ENCODE measurements around the gene INO80E.
"Not testable (repeated sequence)": the region's sequence is repeated elsewhere in the genome, so short reads cannot be mapped to it uniquely, and the experiment has no call there.

Gene INO80E

GRCh38 chr16:30024451-30024850, 28.4 kb downstream of the INO80E start:
- H3K4me3 ChIP-seq (ENCODE audit: low read length), result no peak overlapping the region
- no peak for DNase-seq (ENCODE audit: low read depth, low spot score)

GRCh38 chr16:30025156-30025555, 29.1 kb downstream of the INO80E start:
- no peak for DNase-seq (ENCODE audit: low read depth, low spot score)
- no peak overlapping the region for H3K4me3 ChIP-seq (ENCODE audit: low read length)

GRCh38 chr16:30025574-30025973, 29.5 kb downstream of the INO80E start:
- DNase-seq (ENCODE audit: low read depth, low spot score), result no peak
- H3K4me3 ChIP-seq (ENCODE audit: low read length), result no peak overlapping the region

- DNase-seq (ENCODE audit: low read depth, low spot score), result no peak
- no peak overlapping the region for H3K4me3 ChIP-seq (ENCODE audit: low read length)
Observed at GRCh38 chr16:30026449-30026848, 30.4 kb downstream of the INO80E start.

- no peak for DNase-seq (ENCODE audit: low read depth, low spot score)
- no peak overlapping the region for H3K4me3 ChIP-seq (ENCODE audit: low read length)
Observed at GRCh38 chr16:30027588-30028437, 31.8 kb downstream of the INO80E start.

- no peak overlapping the region for H3K4me3 ChIP-seq (ENCODE audit: low read length)
- no peak for DNase-seq (ENCODE audit: low read depth, low spot score)
Observed at GRCh38 chr16:30028438-30029076, 32.5 kb downstream of the INO80E start.

- H3K4me3 ChIP-seq (ENCODE audit: low read length), result no peak overlapping the region
- DNase-seq (ENCODE audit: low read depth, low spot score), result no peak
Observed at GRCh38 chr16:30030011-30030685, 34.1 kb downstream of the INO80E start.

GRCh38 chr16:30030841-30031413, 34.9 kb downstream of the INO80E start, which contains the start of gene TLCD3B:
Gene TLCD3B (minus strand): TSS chr16:30031271. CDS start chr16:30030527, 744 bp downstream.
- no peak within 1 kb of the TSS for H3K4me3 ChIP-seq (ENCODE audit: low read length)
- DNase-seq (ENCODE audit: low read depth, low spot score), result no peak

- no peak for DNase-seq (ENCODE audit: low read depth, low spot score)
- H3K4me3 ChIP-seq (ENCODE audit: low read length), result no peak overlapping the region
Observed at GRCh38 chr16:30031477-30031918, 35.5 kb downstream of the INO80E start.

- H3K4me3 ChIP-seq (ENCODE audit: low read length), result no peak overlapping the region
- DNase-seq (ENCODE audit: low read depth, low spot score), result peak; percentile 80
Observed at GRCh38 chr16:30032083-30032819, 36.2 kb downstream of the INO80E start.

- H3K4me3 ChIP-seq (ENCODE audit: low read length), result no peak overlapping the region
- DNase-seq (ENCODE audit: low read depth, low spot score), result no peak
Observed at GRCh38 chr16:30033270-30033669, 37.2 kb downstream of the INO80E start.

GRCh38 chr16:30040221-30040620, 44.2 kb downstream of the INO80E start:
- DNase-seq (ENCODE audit: low read depth, low spot score), result no peak

GRCh38 chr16:30040690-30041089, 44.6 kb downstream of the INO80E start:
- DNase-seq (ENCODE audit: low read depth, low spot score); H3K4me3 ChIP-seq (ENCODE audit: low read length): not testable (repeated sequence)

More at GRCh38 chr16:30040221-30040620, 44.2 kb downstream of the INO80E start:
- no peak overlapping the region for H3K4me3 ChIP-seq (ENCODE audit: low read length)

GRCh38 chr16:30041841-30042240, 45.8 kb downstream of the INO80E start:
- DNase-seq (ENCODE audit: low read depth, low spot score), result no peak
- no peak overlapping the region for H3K4me3 ChIP-seq (ENCODE audit: low read length)

GRCh38 chr16:30046178-30046577, 50.1 kb downstream of the INO80E start:
- DNase-seq (ENCODE audit: low read depth, low spot score), result no peak
- H3K4me3 ChIP-seq (ENCODE audit: low read length), result no peak overlapping the region

- H3K4me3 ChIP-seq (ENCODE audit: low read length), result no peak overlapping the region
- DNase-seq (ENCODE audit: low read depth, low spot score), result no peak
Observed at GRCh38 chr16:30046588-30046987, 50.5 kb downstream of the INO80E start.

GRCh38 chr16:30049871-30050270, 53.8 kb downstream of the INO80E start:
- H3K4me3 ChIP-seq (ENCODE audit: low read length), result no peak overlapping the region
- DNase-seq (ENCODE audit: low read depth, low spot score), result no peak

GRCh38 chr16:30051518-30051917, 55.5 kb downstream of the INO80E start:
- peak overlapping the region; percentile 84 for H3K4me3 ChIP-seq (ENCODE audit: low read length)
- no peak for DNase-seq (ENCODE audit: low read depth, low spot score)

Measured in Jurkat, Clone E6-1 (cell line).